HK-2 (cell line): ENCODE measurements around the gene AKR1B1.

Source experiments
- DNase-seq: peaks from one replicate; pipeline ENCODE4 v3.0.0-alpha.2; 2018; ENCODE audit not compliant: unreplicated experiment

AKR1B1 gene

GRCh38 chr7:134469622-134470021, 10.7 kb upstream of the AKR1B1 start:
- DNase-seq, result no peak

GRCh38 chr7:134468475-134468874, 9.6 kb upstream of the AKR1B1 start:
- no peak for DNase-seq

- no peak for DNase-seq
Observed at GRCh38 chr7:134468054-134468453, 9.2 kb upstream of the AKR1B1 start.

GRCh38 chr7:134465491-134465890, 6.6 kb upstream of the AKR1B1 start:
- no peak for DNase-seq

- no peak for DNase-seq
Observed at GRCh38 chr7:134464496-134464895, 5.6 kb upstream of the AKR1B1 start.

GRCh38 chr7:134463751-134464150, 4.9 kb upstream of the AKR1B1 start:
- DNase-seq, result no peak

GRCh38 chr7:134462337-134462925, 3.5 kb upstream of the AKR1B1 start:
- DNase-seq, result peak; percentile 41

- DNase-seq, result peak; percentile 49
Observed at GRCh38 chr7:134461916-134462315, 3.0 kb upstream of the AKR1B1 start.

- no peak for DNase-seq
Observed at GRCh38 chr7:134459981-134460380, 1.1 kb upstream of the AKR1B1 start.

- DNase-seq, result peak; percentile 64
Observed at GRCh38 chr7:134458341-134458805, 527 bp downstream of the AKR1B1 start.

- no peak for DNase-seq
Observed at GRCh38 chr7:134457210-134457609, 1.7 kb downstream of the AKR1B1 start.

- DNase-seq, result no peak
Observed at GRCh38 chr7:134454277-134454676, 4.6 kb downstream of the AKR1B1 start.

GRCh38 chr7:134453518-134453917, 5.4 kb downstream of the AKR1B1 start:
- DNase-seq, result no peak

GRCh38 chr7:134452991-134453473, 5.9 kb downstream of the AKR1B1 start:
- no peak for DNase-seq

GRCh38 chr7:134452419-134452838, 6.5 kb downstream of the AKR1B1 start:
- DNase-seq, result peak; percentile 55

GRCh38 chr7:134451656-134452055, 7.2 kb downstream of the AKR1B1 start:
- no peak for DNase-seq

GRCh38 chr7:134450294-134451000, 8.5 kb downstream of the AKR1B1 start:
- no peak for DNase-seq

GRCh38 chr7:134449680-134450079, 9.2 kb downstream of the AKR1B1 start:
- no peak for DNase-seq

- DNase-seq, result peak; percentile 42
Observed at GRCh38 chr7:134448356-134449229, 10.3 kb downstream of the AKR1B1 start.

GRCh38 chr7:134447383-134447782, 11.5 kb downstream of the AKR1B1 start:
- no peak for DNase-seq

GRCh38 chr7:134446923-134447322, 12.0 kb downstream of the AKR1B1 start:
- no peak for DNase-seq

- no peak for DNase-seq
Observed at GRCh38 chr7:134446446-134446845, 12.5 kb downstream of the AKR1B1 start.
